H1 (cell line): ENCODE data around the gene GDPD5. TPM values are rescaled to one million over a fixed set of nuclear protein-coding genes. Genes with fewer than 3 reads are reported as not detected.

Experiments used
- ATF3 ChIP-seq: IDR thresholded peaks from 2 replicates; pipeline ENCODE4 v1.6.1; 2011; ENCODE audit warnings: low read depth, mild to moderate bottlenecking, low read length; ENCODE audit not compliant: insufficient read depth
- CHD2 ChIP-seq: IDR thresholded peaks from 2 replicates; pipeline ENCODE4 v1.6.1; 2012; ENCODE audit warnings: low read length, improper control_type of control experiment
- FOSL1 ChIP-seq: IDR thresholded peaks from 2 replicates; pipeline ENCODE4 v1.6.1; 2011; ENCODE audit warnings: mild to moderate bottlenecking, low read depth, low read length, moderate library complexity; ENCODE audit not compliant: insufficient read depth
- JUN ChIP-seq: IDR thresholded peaks from 2 replicates; pipeline ENCODE4 v1.6.1; 2011; ENCODE audit warnings: low read depth, mild to moderate bottlenecking, improper control_type of control experiment, low read length
- NRF1 ChIP-seq: IDR thresholded peaks from 2 replicates; pipeline ENCODE4 v1.6.1; 2011; ENCODE audit warnings: mild to moderate bottlenecking, low read depth, low read length, improper control_type of control experiment
- RAD21 ChIP-seq, 2 experiments: IDR thresholded peaks in 1 of 2; conservative IDR thresholded peaks in 1 of 2; 2 replicates each; pipeline ENCODE4 v1.6.1; 2011; ENCODE audit warnings: low read depth in 2 of 2, low read length in 2 of 2, improper control_type of control experiment in 1 of 2, inconsistent platforms in 1 of 2, mild to moderate bottlenecking in 1 of 2, moderate library complexity in 1 of 2
- RBBP5 ChIP-seq: IDR thresholded peaks from 2 replicates; pipeline ENCODE4 v1.7.1; 2012; ENCODE audit warnings: low read depth, mild to moderate bottlenecking, inconsistent platforms, low read length, moderate library complexity, borderline replicate concordance
- SIN3A ChIP-seq, 2 experiments: IDR thresholded peaks in 1 of 2; conservative IDR thresholded peaks in 1 of 2; 2 replicates each; pipeline ENCODE4 v1.6.1; 2011 to 2012; ENCODE audit warnings: low read length in 2 of 2, improper control_type of control experiment in 1 of 2, low read depth in 1 of 2, mild to moderate bottlenecking in 1 of 2
- SP1 ChIP-seq: IDR thresholded peaks from 2 replicates; pipeline ENCODE4 v1.6.1; 2011; ENCODE audit warnings: low read depth, low read length
- SRF ChIP-seq: IDR thresholded peaks from 2 replicates; pipeline ENCODE4 v1.6.1; 2011; ENCODE audit warnings: mild to moderate bottlenecking, low read depth, low read length, moderate library complexity
- TBP ChIP-seq: IDR thresholded peaks from 2 replicates; pipeline ENCODE4 v1.6.1; 2011; ENCODE audit warnings: low read depth, low read length, improper control_type of control experiment
- TEAD4 ChIP-seq: IDR thresholded peaks from 2 replicates; pipeline ENCODE4 v1.6.1; 2012; ENCODE audit warnings: low read depth, low read length, inconsistent platforms, mixed read lengths
- polyA plus RNA-seq, 7 experiments: library from polyadenylated mRNA; depleted of rRNA in 3 of 7; stranded (reverse) in 5 of 7; unstranded in 2 of 7; fragments of >200 nt in 5 of 7; fragments of 200-250 nt in 2 of 7; gene quantifications; 1 replicate in 5 of 7; 2 replicates in 1 of 7; 4 replicates in 1 of 7; pipeline versions ENCODE4 v1.2.1 to v1.2.3, GENCODE V29; 2011 to 2013; ENCODE audit warnings: missing spikeins in 2 of 7, mixed read lengths in 2 of 7
- total RNA-seq: library from RNA; stranded (reverse); fragmentation: NEBNext Ultra II Directional; extraction: Animal tissue kit (Norgen Biotek cat#: 25700); gene quantifications from 2 replicates; pipeline ENCODE4 v1.2.1, GENCODE V29; 2021

Gene GDPD5
- total and polyA plus RNA-seq, 2 of the 8 experiments (the other 6 are each of a cell fraction or from before 2014, with no cell fraction given): 7.8 to 8.6 TPM

DNA sequence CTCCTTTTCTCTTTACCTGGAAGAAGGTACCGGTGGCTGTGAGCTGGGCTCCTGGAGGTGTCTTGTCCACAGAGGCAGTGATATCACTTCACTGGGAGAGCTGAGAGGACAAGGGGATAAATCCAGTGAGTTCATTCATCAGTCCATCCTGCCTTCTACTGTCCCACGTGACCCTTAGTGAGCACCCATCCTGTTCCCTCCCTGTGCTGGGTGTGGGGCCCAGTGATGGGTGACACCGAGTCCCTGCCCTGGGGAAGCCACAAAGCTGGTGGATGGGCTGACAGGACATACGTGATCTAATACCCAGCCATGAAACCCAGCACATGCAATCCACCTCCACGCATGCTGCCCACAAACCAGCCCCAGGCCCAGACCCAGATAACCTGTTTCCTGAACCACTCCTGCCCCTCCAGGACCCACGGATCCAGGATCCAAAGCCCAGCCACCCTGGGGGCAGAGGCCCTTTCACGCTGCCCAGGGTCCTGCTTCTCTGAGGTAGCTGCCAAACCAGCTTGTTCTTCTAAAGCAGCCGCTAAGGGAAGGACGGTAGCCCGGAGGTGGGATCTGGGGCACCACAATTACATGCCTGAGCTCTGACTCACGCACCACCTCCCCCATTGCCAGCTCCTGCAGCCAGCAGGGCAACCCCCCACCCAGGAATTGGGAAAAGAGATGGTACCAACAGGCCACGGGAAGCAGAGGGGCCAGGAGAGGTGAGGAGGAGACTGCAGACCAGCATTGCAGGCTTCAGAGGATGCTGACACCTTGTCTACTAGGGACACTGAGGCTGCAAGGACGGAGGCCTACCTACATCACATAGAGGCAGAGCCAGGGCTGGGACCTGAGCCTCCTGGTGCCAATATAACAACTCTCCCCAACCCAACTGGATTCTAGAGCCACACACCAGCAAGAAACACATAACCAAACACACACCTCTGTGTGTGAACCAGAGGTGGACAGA is 35.2 kb downstream of the GDPD5 start (continued):
- TF ChIP-seq SRF (no peak), CHD2 (0 out of 2 replicates have a peak, but pooled peaks have one; percentile 13), TEAD4 (peak; percentile 63), SP1 (peak; percentile 82), RBBP5 (peak; percentile 85; the same call in 1 of the 2 replicates), FOSL1 (0 out of 2 replicates have a peak, but pooled peaks have one; percentile 61), TBP (no peak), SIN3A (conservative IDR thresholded peaks at IDR 0.05 in 1 of 2, IDR thresholded peaks at IDR 0.05 in 1 of 2; ENCODE audit: low read depth in 1 of 2, low read length in 2 of 2) (0 out of 4 replicates have a peak, but pooled peaks of 1 of the 2 experiments have one; percentile 42), NRF1 (no peak), JUN (peak; percentile 92), RAD21 (IDR thresholded peaks at IDR 0.05 in 1 of 2, conservative IDR thresholded peaks at IDR 0.05 in 1 of 2; ENCODE audit: low read depth in 2 of 2, low read length in 2 of 2) (0 out of 4 replicates have a peak, but pooled peaks of 1 of the 2 experiments have one; percentile 3), ATF3 (peak; percentile 67)
